Stimulated activated CD8-positive, alpha-beta memory T cell treated with anti-CD3 and anti-CD28 coated beads, Interleukin-12 subunit alpha, Interleukin-12 subunit beta, amount 100 ng/mL, for 1 hour (primary cell): ENCODE measurements around the gene MARCHF10.

Source experiments
- DNase-seq: peaks from one replicate; pipeline ENCODE4 v3.0.0-alpha.2; 2020; ENCODE audit warnings: low read depth

The MARCHF10 gene

DNA sequence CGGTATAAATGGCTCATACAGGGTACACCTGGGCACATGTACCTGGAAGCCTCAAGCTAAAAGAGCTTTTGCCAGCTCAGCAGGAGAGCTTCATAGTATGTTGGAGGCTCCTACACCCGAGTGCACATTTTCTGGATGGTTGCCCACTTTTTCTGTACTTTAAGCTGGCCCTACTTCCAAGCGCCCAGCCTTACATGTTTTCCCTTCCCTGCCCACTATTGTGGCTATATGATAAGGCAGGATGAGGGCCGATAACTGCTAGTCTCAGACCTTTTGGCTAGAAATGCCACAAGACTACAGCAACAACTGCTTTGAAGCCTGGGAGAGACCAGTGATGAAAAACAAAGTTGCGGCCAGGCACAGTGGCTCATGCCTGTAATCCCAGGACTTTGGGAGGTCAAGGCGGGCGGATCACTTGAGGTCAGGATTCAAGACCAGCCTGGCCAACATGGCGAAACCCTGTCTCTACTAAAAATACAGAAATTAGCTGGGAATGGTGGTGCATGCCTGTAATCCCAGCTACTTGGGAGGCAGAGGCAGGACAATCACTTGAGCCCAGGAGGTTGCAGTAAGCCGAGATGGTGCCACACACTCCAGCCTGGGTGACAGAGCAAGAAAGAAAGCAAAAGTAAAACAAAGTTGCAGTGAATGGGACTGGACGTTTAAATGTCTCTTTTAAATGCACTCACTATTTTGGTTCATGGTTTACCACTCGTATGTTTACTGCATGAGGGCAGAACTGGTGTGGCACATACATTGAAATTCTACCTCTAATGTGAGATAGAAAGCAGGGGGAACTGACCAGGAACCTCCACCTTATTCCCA lies 14.2 kb upstream of the MARCHF10 start:
- DNase-seq: no peak

DNA sequence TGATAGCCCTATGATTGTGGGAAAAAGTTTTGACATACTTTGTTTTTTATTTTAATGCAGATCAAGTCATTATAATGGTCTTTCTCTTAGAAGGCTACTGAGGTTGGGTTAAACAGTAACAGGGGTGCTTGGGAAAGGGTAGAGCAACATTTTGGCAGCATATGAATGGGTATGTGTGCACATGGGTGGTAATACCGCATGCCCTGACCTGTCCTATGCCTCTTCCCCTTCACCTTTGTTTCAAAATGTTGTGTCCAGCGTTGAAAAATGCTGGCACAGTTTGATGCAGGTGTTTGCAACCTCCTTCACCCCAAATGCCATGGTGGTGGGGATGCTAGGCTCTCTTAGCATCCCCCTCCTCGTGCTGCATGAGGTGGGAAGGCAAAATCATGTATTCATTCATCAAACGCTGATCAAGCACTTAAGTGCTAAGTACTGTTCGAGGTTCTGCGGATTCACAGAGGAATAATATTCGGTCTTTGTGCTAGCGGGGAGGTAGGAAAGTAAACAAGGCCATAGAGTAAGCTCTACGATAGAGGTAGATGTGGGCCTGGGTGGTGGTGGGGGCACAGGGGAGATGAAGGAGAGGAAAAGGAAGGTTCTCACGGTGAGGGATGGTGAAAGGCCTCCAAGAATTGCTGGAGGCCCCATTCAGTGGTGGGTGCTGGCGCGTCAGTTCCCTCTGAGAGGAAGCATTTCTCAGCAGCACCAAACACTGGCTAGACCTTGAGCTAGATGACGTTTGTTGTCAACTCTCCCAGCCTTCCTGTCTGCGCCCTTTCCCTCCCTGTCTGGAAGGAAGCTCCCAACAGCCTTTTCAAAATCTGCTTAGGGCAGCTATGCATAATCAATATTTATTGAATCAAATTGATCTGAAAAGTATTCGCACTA lies 13.3 kb upstream of the MARCHF10 start:
- no peak for DNase-seq

DNA sequence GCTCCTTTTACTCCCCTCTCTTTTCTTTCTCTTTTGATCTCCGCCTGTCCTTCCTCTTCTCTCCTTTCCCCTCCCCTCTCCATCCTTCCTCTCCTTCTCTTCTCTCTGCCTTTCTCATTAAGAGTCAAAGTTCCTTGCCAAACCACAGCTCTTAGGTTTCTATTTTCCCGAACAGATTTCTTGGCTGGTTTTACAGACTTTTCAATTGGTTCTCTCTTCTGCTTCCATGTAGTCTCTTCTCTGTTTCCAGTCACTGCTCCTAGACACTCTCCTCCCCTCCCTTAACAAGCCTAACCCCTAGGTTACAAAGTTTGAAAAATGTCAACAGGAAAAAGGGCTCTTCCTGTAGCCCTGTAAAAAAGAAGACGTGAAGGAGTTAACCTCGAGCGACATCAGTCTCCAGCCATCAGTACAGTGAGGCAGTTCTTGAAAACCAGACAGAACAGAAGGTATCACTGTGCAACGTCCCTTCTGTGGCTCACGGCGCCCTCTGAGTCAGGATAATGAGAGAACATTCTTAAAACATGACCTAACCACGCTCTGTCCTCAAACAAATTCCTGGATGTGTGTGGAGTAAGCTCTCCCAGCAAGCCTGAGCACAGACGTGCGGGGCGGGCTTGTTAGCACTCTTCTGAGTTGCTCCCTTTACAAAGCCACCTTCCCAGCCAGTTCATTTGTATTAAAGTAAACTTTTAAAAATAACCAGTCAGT lies 11.6 kb upstream of the MARCHF10 start:
- DNase-seq: no peak

DNA sequence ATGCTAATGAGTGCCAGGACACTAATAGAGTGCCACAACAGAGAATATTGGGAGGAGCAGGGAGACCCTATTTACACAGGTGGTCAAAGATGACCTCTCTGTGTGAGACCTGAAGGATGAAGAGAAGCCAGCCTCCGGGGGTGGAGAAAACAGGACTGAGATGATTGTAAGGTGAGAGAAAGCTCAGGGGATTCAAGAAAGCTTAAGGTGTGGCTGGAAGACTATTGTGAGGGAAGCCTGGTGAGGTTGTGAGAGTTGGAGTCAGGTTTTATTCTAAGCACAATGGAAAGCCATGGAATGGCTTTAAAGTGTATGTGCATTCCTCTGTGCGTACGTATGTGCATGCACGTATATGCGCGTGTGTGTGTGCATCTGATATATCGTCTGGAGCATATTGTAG lies 10.4 kb upstream of the MARCHF10 start:
- no peak for DNase-seq

DNA sequence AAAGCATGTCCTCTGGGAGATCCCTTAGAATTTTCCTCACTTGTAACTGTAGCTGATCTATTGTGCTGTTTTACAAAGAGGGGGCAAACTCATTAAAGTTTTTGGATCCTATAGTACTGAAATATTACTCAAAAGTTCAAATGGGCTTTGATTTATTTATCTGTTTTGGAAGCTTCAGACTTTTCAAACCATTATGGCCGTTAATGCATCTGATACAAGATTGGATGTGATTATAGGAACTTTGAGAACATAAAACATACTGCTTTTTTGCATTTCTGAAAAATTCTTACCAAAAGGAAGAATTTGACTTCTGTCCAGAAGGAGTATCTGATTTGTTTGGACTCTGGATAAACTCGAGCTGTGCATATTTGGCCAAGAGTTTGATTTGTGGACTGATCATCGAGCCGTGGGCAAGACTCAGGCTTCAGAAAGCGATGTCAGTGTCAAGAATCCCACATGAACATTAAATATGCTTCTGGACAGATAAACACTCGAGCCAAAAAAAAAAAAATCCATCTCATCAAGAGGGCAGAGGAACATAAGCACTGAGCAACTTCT lies 8.2 kb upstream of the MARCHF10 start:
- DNase-seq: no peak

DNA sequence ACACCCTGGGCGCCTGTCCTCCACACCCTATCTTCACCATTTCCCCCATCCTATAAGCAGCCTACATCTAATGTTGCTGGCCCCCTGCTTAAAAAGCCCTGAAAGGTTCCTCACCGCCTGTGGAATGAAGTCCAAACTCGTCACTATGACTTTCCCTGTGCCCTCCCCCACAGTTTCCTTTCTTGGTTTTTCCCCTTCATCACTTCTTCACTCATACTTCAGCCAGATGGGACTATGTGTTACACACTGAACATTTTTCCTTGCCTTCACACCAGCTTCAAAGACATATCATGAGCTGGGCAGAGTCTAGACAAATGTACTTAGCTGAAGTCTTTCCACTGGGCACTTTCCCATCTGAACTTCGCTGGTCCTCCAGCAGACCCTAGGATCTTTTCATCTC lies 1.5 kb upstream of the MARCHF10 start:
- no peak for DNase-seq

DNA sequence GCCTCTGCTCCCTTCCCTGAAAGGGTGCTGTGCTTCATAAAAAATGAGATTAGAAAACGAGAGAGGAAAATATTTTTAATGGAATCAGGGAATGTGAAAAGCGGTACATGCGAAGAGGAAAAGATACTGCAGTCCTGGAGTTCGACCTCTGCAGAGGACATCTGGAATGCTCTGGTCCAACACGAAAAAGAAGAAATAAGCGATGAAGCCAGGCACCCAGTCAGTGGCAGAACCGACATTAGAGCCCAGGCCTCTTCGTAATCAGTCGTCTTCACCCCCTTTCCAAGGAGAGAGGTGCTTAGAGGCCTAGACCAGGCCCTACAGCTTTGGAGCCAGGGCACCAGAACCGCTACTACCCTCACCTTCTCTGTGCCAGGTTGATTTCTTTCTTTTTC lies 459 bp upstream of the MARCHF10 start:
- no peak for DNase-seq

DNA sequence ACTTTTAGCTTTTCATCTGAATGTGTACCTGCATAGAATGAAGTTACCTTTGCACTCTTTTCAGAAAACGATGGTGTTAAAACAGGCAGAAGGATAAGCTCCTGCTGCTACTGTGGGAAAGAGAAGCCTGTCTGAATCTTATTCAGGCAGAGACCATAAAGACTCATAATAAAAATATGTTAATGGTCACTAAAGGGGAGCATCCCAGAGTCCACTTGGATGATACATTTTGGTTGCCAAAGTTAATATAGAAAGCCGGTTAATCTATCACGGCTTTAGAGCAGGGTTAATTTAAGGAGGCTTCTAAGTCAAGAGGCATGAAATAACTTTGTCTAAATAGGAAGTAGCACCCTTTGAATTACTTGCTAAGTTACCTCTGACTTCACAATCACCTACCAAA lies 2.9 kb downstream of the MARCHF10 start:
- no peak for DNase-seq

DNA sequence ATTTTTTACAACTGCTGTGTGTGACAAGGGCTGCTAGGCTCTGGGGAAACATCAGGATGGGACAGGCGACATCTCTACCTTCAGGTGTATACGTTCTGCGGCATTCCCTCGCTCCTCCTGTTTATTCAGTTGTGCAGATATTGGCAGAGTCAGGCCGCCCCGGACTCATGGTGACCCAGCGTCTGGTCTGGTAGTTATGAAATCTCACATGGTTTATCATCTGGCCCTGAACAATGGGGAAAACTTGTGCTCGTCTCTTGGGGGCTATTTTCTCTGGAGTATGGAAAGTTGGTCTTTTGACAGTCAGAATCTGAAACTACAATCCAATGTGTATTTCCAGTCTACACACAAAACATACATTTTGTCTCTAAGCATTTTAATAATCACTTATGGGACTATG lies 3.3 kb downstream of the MARCHF10 start:
- no peak for DNase-seq

DNA sequence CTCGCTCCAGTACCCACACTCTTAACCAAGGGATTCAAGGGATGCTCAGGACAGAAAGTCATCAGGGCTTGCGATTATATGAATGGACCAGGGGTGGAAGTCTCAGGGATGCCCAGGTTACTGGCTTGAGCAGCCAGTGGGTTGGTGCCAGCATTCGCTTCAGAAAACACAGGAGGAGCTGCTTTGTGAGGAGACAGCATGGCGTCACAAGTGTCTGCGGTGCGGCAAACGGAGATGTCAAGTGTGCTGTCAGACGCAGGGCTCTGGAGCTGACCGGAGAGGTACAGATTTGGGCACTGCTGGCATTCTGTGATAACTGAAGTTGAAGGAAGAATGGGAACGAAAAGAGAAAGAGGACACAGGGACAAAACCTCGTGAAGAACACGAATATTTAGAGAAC lies 4.1 kb downstream of the MARCHF10 start:
- no peak for DNase-seq

DNA sequence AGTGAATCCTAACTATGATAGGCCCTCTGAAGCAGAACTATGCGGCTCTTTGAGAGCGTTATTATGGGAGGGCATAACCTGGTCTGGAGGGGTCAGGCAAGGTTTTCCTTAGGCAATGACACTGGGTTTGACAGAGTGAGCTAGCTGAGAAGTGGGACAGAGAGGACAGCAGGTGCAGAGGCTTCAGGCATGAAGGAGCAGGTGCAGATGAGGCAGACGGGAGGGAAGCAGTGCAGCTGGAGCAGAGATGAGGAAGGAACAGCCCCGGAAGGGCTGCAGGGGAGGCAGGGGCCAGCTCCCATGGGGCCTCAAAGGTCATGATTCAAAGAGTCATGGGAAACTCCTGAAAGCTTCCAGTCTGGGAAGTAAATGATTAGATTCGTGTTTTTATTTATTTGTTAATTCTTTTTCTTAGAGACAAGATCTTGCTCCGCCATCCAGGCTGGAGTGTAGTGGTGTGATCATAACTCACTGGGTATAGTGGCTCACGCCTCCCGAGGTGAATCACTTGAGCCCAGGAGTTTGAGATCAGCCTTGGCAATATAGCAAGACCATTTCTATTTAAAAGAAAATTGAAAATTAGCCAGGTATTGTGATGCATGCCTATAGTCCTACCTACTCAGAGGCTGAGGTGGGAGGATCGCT lies 5.4 kb downstream of the MARCHF10 start:
- no peak for DNase-seq

DNA sequence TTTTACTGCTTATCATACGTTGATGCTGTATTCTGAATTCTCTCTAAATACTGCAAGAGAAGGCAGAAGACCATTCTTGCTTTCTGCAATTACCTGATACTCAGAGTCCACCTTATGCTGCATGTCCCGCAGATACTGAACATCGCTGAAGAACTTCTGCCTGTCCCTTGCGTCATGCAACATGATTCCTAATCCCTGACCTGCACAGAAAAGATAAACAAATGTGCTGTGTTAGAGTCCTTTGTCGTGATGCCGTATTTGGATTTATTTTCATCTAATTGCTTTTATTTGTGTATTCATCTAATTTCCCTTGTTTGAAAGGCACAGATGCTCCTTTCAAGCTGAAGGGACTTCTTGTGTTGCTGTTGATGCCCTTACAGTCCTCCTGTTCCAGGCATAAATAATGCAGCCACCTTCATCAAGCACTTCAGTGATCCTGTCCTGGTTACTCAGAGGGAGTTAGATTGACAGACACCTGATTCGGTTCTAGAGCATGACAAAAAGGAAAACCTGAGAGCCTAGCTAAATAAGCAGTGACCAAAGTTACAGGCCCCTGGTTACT lies 6.5 kb downstream of the MARCHF10 start:
- no peak for DNase-seq

DNA sequence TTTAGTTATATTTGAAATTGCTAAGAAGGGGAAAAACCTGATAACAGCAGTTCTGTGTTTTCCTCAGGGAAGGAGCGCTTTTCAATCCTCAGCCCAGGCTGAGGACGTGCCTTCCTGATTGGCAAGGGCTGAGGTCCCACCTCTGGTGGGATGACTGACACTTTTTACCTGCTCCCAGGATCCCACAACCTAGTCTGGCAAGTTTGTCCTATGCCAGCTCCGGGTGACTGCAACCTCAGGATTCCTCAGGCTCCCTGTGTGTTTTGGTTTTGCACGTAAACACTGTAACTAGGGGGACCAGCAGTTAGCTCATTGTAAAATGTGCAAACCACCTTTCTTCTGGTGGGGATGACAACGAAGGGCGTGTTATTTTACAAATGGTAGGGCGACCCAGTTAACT lies 7.5 kb downstream of the MARCHF10 start:
- no peak for DNase-seq

DNA sequence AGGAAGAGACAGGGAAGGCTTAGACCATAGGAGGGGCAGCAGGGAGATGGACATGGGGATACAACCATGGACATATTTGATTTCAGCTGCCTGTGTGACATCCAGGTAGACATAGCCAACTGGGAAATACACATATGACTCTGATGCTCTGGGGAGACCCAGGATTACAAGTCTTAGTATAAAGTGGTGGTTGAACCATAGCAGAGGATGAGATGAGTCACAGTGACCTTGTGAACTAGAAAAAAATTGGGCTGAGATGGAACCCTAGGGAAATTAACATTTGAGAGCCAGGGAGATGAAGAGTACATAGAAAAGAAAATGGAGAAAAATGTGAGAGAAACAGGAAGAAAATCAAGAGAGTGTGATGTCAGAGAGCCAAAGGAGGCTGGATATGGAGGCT lies 10.2 kb downstream of the MARCHF10 start:
- no peak for DNase-seq

DNA sequence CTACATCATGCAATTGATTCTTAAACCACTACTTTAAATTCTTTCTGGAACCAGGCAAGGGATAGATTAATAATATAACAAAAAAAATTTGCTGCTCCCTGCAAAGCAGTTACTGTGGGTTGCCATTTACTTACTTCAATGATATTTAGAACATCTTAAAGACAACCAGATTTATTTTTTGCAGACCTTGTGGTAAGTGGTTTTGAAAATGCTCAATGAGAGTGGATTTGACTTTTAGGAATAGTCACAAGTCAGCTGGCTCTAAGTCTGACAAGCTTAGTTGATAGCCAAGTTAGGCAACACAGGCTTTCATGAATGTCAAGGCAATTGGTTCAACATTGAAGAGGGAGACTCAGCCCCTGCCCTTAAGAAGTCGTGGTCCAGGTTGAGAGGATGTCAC lies 11.8 kb downstream of the MARCHF10 start:
- no peak for DNase-seq

DNA sequence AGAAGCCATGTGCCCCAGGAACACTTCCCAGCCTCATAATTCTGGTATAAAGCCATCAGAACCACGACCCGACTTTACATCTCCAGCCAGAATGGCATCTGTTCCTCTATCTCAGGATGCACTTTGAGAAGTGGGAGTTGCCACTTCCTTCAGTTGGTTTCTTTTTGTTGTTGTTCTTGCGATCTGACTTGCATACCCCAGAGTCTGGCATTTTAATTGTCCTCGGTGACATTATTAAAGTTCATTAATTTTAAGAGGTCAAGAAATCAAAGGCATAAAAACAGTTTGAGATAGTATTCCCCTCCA lies 13.5 kb downstream of the MARCHF10 start:
- DNase-seq: no peak

DNA sequence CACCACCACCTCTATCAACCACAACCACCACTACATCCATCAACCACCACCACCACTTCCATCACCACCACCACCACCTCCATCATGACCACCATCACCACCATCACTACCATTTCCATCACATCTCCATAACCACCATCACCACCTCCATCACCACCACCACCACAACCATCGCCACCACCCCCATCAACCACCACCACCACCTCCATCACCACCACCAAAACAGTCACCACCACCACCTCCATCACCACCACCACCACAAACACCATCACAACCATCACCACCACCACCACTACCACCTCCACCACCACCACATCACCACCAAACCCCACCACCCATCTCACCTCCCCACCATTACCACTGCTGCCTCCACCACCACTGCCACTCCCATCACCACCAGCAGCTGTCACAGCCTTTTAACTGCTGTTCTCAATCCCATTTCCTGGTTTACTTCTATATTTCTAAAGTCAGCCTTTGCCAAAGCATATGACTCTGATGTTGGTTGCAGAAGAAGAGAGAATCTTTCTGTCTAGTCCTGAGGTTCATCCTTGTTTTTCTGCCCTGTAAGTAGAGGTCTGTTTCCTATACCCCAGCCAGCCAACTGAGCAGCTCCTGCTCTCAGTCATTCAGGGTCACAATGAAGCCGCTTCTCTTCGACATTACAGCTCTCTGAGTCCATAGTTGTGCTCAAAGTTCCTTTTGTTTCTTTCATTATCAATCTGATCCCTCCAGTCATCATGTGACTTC lies 14.0 kb downstream of the MARCHF10 start:
- no peak for DNase-seq

DNA sequence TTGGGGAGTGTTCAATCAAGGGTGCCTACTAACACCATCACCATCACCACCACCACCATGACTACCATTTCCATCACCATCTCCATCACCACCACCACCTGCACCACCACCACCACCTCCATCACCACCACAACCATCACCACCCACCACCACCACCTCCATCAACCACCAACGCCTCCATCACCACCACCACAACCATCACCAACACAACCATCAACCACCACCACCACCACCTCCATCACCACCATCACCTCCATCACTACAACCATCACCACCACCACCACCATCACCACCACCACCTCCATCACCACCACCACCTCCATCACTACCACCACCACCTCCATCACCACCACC lies 15.7 kb downstream of the MARCHF10 start:
- no peak for DNase-seq

DNA sequence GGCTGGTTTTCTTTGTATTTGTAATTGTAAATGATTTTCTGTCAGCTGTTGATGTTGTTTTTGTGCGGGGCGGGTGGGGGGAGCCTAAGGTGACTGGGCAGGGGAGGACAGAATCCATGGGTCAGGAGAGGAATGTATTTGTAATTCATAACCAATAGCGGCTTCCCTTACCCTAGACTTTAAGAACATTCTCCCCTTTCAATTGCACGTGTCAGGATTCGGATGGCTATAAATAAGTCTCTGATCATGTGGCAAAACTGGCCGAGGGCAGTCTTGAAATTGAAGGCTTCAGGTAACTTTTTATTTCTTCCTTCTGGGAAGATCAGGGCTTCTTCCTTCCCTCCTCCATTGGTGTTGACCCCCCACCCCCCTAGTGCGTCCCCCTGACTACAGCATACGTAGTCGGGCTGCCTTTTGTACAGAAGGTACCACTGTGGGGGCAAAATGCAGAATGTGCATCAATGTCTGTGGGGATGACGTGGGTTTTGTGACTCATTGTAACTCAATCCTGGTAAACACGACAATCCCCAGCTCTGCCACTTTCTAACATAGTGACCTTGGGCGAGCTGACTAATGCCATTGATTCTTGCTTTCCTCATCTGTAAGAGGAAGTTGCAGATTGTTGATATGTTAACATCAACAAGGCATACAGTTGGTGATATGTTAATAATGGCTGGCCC lies 16.2 kb downstream of the MARCHF10 start:
- DNase-seq: no peak

DNA sequence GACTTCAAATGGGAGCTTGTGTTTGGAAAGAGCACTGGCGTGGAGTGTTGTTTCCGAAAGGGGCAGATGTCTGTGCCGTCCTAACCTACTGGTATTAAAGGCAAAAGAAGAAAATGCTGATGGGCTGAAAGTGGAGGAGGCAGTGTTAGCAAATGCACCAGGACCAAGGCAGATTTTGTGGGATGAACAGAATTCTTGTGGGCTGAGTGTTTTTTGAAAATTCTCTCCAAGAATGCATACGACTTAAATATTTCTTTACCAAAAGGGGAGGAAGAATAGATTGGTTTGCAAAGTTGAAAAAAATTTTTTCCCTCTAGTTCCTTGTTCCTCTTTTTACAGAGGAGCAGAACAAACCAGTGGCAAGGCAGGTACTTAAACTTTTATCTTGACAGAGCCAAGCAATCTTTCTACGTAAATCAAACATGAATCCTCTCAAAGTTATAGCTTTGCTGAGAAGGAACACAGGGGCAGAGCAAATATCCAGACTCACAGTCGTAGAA lies 16.8 kb downstream of the MARCHF10 start:
- no peak for DNase-seq
